Measurements from ENCODE around the gene PTPN14.

The PTPN14 gene

DNA sequence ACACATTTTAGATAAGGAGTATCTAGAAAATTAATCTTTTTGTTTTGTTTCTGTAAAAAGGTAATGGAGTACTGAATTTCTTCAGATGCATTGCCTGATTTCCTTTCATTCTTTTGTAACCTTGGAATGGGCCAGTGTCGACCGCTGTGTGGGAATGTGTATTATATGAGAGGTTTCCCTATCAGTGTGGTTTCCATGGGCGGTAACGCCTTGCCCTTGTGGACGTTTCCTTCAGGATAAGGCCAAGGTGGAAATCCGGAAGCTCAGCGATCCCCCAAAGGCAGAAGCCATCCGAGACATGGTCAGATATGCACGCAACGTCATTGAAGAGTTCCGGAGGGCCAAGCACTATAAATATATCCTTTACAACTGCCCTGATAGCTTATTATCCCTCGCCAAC, 220.7 kb downstream of the PTPN14 start:
- Mint-ChIP-seq H3K27me3 (no peaks in the 10 kb centered on the region), H3K4me1 (ENCODE audit: low read depth) (no peaks in the 10 kb centered on the region), H3K36me3 (ENCODE audit: low read depth) (peaks cover 17% of the 10 kb centered on the region), H3K27ac (no peak overlapping the region), H3K9me3 (no peaks in the 10 kb centered on the region), H3K4me3 (no peak overlapping the region)

DNA sequence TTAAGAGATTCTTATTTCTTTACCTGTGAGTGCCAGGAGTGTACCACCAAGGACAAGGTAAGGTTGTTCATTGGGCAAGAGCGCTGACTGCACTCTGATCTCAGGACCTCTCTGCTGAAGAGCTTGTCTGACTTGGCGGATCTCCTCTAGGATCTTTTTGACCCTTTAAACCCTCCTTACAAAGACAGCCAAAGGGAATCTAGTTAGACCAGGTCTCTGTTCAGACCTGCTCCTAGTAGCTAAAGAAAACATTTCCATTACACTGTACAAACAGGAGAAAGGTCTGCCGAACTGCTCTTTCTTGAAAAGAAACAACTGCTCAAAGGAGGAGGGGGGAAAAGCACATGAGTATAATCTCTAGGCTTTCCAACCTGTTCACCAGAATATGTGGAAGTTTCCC, 221.2 kb downstream of the PTPN14 start:
- no peak overlapping the region for H3K4me3 Mint-ChIP-seq
- H3K36me3 Mint-ChIP-seq (ENCODE audit: low read depth), result peaks cover 18% of the 10 kb centered on the region

GRCh38 chr1:214329470-214330220, 221.8 kb downstream of the PTPN14 start:
- Mint-ChIP-seq H3K27ac (no peak overlapping the region), H3K27me3 (no peaks in the 10 kb centered on the region), H3K4me3 (no peak overlapping the region), H3K36me3 (ENCODE audit: low read depth) (peaks cover 15% of the 10 kb centered on the region), H3K4me1 (ENCODE audit: low read depth) (no peaks in the 10 kb centered on the region), H3K9me3 (no peaks in the 10 kb centered on the region)

More for the DNA sequence above, 221.2 kb downstream of the PTPN14 start:
- H3K27ac Mint-ChIP-seq, result no peak overlapping the region
- no peaks in the 10 kb centered on the region for H3K4me1 Mint-ChIP-seq (ENCODE audit: low read depth)
- no peaks in the 10 kb centered on the region for H3K9me3 Mint-ChIP-seq
- no peaks in the 10 kb centered on the region for H3K27me3 Mint-ChIP-seq

DNA sequence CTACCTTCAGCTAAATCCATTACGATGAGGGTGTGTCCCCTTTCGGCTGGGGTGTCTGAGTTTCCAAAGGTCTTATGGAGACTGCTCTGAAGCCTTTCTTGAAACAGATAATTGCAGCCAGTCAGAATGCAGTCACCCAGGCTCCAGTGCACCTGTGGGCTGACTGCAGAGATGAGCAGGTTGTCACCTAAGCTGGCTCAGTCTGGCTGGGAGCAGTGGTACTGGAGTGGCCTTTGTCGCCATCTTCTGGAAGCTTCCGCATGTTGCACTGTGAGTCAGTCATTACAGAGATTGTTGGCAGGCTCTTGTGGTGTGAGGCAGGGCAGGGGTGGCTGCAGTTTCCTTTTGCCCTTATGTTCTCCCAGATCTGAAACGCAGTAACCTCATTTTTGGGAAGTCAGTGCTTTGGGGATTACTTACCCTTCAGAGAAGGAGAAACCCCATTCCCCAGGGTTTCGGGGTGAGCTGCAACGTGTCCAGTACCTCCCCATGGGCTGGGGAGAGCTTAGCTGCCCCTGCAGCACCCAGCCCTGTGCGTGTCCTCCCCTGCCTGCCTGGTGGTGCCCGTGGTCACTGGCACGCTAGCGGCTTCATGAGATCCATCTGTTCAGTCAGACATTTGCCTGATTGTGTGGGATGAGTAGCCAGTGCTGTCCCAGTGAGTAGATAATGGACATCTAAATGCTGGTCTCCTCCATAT, 222.5 kb downstream of the PTPN14 start:
- Mint-ChIP-seq H3K4me1 (ENCODE audit: low read depth) (no peaks in the 10 kb centered on the region), H3K36me3 (ENCODE audit: low read depth) (peaks cover 15% of the 10 kb centered on the region), H3K4me3 (no peak overlapping the region), H3K27me3 (no peaks in the 10 kb centered on the region), H3K9me3 (no peaks in the 10 kb centered on the region), H3K27ac (no peak overlapping the region)

GRCh38 chr1:214327514-214327913, 223.9 kb downstream of the PTPN14 start:
- H3K36me3 Mint-ChIP-seq (ENCODE audit: low read depth), result peaks cover 15% of the 10 kb centered on the region
- H3K27me3 Mint-ChIP-seq, result no peaks in the 10 kb centered on the region
- H3K4me1 Mint-ChIP-seq (ENCODE audit: low read depth), result no peaks in the 10 kb centered on the region
- no peaks in the 10 kb centered on the region for H3K9me3 Mint-ChIP-seq
- H3K27ac Mint-ChIP-seq, result no peak overlapping the region
- H3K4me3 Mint-ChIP-seq, result no peak overlapping the region

DNA sequence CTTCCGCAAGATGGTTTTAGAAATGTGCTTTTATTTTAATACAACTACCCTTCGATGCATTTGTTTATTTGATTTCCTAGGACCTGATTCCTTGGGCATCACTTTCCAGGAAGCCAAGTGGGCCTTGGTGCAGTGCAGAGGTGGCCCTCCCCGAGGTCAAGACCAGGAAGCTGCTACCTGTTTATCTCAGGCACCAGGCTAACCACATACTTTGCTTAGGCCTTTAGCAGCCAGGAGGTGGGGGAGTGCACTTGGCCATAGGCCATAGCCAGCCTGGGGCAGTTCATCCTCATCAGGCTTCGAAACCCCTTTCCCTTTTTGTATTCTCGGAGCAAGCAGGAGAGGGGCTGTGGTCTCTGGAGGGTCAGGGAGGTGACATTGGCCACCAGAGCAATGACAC, 225.0 kb downstream of the PTPN14 start:
- Mint-ChIP-seq H3K27me3 (no peaks in the 10 kb centered on the region), H3K4me3 (no peak overlapping the region), H3K36me3 (ENCODE audit: low read depth) (peaks cover 10% of the 10 kb centered on the region), H3K4me1 (ENCODE audit: low read depth) (no peaks in the 10 kb centered on the region), H3K9me3 (no peaks in the 10 kb centered on the region), H3K27ac (no peak overlapping the region)

- peaks cover 11% of the 10 kb centered on the region for H3K36me3 Mint-ChIP-seq (ENCODE audit: low read depth)
- no peak overlapping the region for H3K27ac Mint-ChIP-seq
- no peaks in the 10 kb centered on the region for H3K4me1 Mint-ChIP-seq (ENCODE audit: low read depth)
- H3K4me3 Mint-ChIP-seq, result no peak overlapping the region
- H3K9me3 Mint-ChIP-seq, result no peaks in the 10 kb centered on the region
- no peaks in the 10 kb centered on the region for H3K27me3 Mint-ChIP-seq
Observed at GRCh38 chr1:214324896-214325800, 226.3 kb downstream of the PTPN14 start.

- Mint-ChIP-seq H3K4me3 (no peak overlapping the region), H3K27me3 (no peaks in the 10 kb centered on the region), H3K27ac (no peak overlapping the region), H3K9me3 (no peaks in the 10 kb centered on the region), H3K4me1 (ENCODE audit: low read depth) (no peaks in the 10 kb centered on the region), H3K36me3 (ENCODE audit: low read depth) (peaks cover 19% of the 10 kb centered on the region)
Observed at GRCh38 chr1:214321705-214322453, 229.5 kb downstream of the PTPN14 start.

DNA sequence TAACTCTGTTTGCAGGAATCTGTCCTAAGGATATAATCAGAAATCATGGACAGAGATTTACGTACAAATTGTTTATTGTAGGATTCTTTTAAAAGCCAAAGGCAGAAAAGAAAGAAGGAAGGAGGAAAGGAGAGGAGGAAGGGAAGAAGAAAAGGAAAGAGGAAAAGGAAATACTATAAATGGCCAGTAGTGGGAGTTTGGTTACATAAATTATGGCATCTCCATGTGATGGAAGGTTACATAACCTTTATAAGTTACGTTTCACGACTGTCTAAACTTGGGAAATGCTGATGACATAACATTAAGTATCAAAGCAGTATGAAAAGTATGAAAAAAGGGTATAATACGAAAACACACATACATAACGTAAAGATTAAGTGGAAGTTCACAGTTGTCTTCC, 231.5 kb downstream of the PTPN14 start:
- H3K27ac Mint-ChIP-seq, result no peak overlapping the region
- no peaks in the 10 kb centered on the region for H3K9me3 Mint-ChIP-seq

DNA sequence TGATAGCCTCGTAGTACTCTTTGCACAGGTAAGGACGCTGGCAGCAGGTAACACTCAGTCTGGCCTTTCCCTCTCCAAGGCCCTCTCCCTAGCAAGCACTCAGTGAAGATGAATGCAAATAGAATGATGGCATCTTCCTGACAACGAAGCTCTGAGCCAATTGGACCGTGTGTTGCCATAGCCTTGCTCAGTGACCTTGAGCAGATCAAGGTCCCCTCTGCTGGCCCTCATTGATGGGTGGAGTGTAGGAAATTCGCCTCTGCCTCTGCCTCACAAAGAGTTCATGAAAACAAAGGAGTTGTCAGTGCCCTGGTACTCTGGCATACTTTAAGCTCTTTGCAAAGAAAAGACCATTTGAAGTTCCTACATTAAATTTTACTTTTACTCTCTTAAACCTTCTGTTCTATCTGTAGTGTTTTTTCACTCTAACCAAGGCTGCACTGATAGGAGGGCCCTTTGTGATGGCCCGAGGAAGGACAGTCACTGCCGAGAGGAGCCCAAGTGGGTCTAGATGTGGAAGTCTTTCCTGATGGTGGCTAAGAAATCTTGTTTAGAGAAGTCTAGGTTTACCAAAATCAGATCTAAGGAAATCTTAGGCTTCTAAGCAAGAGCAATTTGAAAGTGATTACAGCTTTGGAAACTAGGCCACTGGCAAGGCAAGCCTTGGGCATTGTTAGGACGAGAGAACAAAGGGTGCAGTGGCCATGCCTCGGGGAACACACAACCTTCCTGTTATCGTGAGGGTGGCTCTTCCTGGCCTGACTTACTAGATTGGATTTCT, 232.3 kb downstream of the PTPN14 start:
- no peak overlapping the region for H3K27ac Mint-ChIP-seq

More for the DNA sequence above, 231.5 kb downstream of the PTPN14 start:
- no peaks in the 10 kb centered on the region for H3K27me3 Mint-ChIP-seq
- H3K36me3 Mint-ChIP-seq (ENCODE audit: low read depth), result peaks cover 18% of the 10 kb centered on the region
- no peak overlapping the region for H3K4me3 Mint-ChIP-seq
- no peaks in the 10 kb centered on the region for H3K4me1 Mint-ChIP-seq (ENCODE audit: low read depth)

DNA sequence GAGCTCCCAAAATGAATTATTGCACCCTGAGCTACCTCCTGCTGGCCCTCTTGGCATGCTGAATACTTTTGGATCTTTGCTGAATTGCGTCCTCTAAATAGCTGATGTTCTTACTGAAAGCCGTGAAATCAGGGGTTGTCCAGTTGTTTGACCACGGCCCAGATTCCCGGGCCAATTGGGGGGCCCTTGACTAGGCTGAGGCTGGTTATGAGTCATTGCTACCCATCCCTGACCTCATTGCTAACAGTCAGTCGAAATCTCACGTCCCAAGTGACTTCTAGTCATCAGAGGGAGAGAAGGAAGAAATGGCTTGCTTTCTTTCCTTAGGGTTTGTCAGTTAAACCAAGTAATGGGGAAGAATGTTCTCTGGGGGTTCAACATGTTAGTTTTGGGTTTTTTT, 233.0 kb downstream of the PTPN14 start:
- peaks cover 27% of the 10 kb centered on the region for H3K36me3 Mint-ChIP-seq (ENCODE audit: low read depth)

More for the DNA sequence above, 232.3 kb downstream of the PTPN14 start:
- peaks cover 22% of the 10 kb centered on the region for H3K36me3 Mint-ChIP-seq (ENCODE audit: low read depth)
- H3K4me1 Mint-ChIP-seq (ENCODE audit: low read depth), result no peaks in the 10 kb centered on the region
- no peaks in the 10 kb centered on the region for H3K9me3 Mint-ChIP-seq
- no peaks in the 10 kb centered on the region for H3K27me3 Mint-ChIP-seq
- no peak overlapping the region for H3K4me3 Mint-ChIP-seq

DNA sequence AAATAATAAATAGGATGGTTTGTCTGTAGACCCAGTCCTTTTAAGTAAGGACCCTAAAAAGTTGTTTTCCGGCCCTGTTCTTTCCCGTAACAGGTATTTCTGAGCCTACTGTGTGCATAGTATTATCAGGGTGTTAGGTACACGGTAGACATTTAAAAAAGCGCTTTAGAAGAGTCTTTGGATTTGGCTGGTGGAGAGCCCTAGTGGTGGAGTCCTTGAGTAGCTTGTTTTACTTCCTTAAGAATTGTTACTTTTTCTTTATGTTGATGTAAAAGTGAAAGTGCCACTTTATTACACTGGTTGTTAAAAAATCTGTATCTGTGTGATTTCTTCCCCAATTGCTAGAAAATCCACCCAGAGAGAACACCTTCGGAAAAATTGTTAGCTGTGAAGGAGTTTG, 233.7 kb downstream of the PTPN14 start:
- H3K4me3 Mint-ChIP-seq, result no peak overlapping the region
- H3K27ac Mint-ChIP-seq, result no peak overlapping the region
- H3K36me3 Mint-ChIP-seq (ENCODE audit: low read depth), result peaks cover 28% of the 10 kb centered on the region
- H3K4me1 Mint-ChIP-seq (ENCODE audit: low read depth), result no peaks in the 10 kb centered on the region
- no peaks in the 10 kb centered on the region for H3K9me3 Mint-ChIP-seq
- no peaks in the 10 kb centered on the region for H3K27me3 Mint-ChIP-seq

More for the DNA sequence above, 233.0 kb downstream of the PTPN14 start:
- Mint-ChIP-seq H3K4me1 (ENCODE audit: low read depth) (no peaks in the 10 kb centered on the region), H3K27me3 (no peaks in the 10 kb centered on the region), H3K4me3 (no peak overlapping the region), H3K9me3 (no peaks in the 10 kb centered on the region), H3K27ac (no peak overlapping the region)

- H3K27ac Mint-ChIP-seq, result no peak overlapping the region
Observed at GRCh38 chr1:214317300-214317699, 234.1 kb downstream of the PTPN14 start.

GRCh38 chr1:214316593-214316992, 234.8 kb downstream of the PTPN14 start:
- Mint-ChIP-seq H3K36me3 (ENCODE audit: low read depth) (peaks cover 28% of the 10 kb centered on the region), H3K27me3 (no peaks in the 10 kb centered on the region), H3K27ac (no peak overlapping the region), H3K4me3 (no peak overlapping the region), H3K9me3 (no peaks in the 10 kb centered on the region), H3K4me1 (ENCODE audit: low read depth) (no peaks in the 10 kb centered on the region)

More at GRCh38 chr1:214317300-214317699, 234.1 kb downstream of the PTPN14 start:
- Mint-ChIP-seq H3K4me1 (ENCODE audit: low read depth) (no peaks in the 10 kb centered on the region), H3K4me3 (no peak overlapping the region), H3K27me3 (no peaks in the 10 kb centered on the region), H3K36me3 (ENCODE audit: low read depth) (peaks cover 28% of the 10 kb centered on the region), H3K9me3 (no peaks in the 10 kb centered on the region)
